ENCODE measurements around the gene TRPT1.

The TRPT1 gene

GRCh38 chr11:64223001-64223651, 2.9 kb downstream of the TRPT1 start:
- H3K27ac ChIP-seq (ENCODE audit: extremely low read depth, low read depth, low read length), result no peak overlapping the region
- peaks cover 3% of the 10 kb centered on the region; the same call in 1 of the 2 replicates for H3K4me1 ChIP-seq (ENCODE audit: control insufficient read depth, insufficient read depth, low read length)
- no peaks in the 10 kb centered on the region for H3K9me3 ChIP-seq (ENCODE audit: control insufficient read depth, insufficient read depth, low read depth, low read length)
- POLR2A ChIA-PET, result interaction anchor here (0.5 to 2.1 kb wide), 6 partner anchors 9 to 39 kb away, joined by 3 to 7 read pairs (median 4); partner anchors contain the start of gene STIP1
- TF ChIP-seq KLF1 (tag by site-specific recombination; IDR thresholded peaks at IDR 0.05) (peak; percentile 81), ZNF654 (tag by site-specific recombination; IDR thresholded peaks at IDR 0.05; ENCODE audit: low read depth) (no peak)
- no peak overlapping the region for H3K4me3 ChIP-seq (ENCODE audit: low read depth, low read length)
- peaks cover 0 to 26% of the 10 kb centered on the region in 2 experiments; a peak in 1 of 3 replicates for H3K36me3 ChIP-seq (ENCODE audit: control insufficient read depth in 2 of 2, insufficient read depth in 1 of 2, low read length in 2 of 2)
- CTCF ChIA-PET, result interaction anchor here (0.6 to 1.7 kb wide), 2 partner anchors 19 to 25 kb away, joined by 3 to 4 read pairs; no protein-coding TSS in a partner anchor

- peaks cover 0 to 26% of the 10 kb centered on the region in 2 experiments; a peak in 1 of 3 replicates for H3K36me3 ChIP-seq (ENCODE audit: control insufficient read depth in 2 of 2, insufficient read depth in 1 of 2, low read length in 2 of 2)
- no peak overlapping the region for H3K4me3 ChIP-seq (ENCODE audit: low read depth, low read length)
- CTCF ChIA-PET, result interaction anchor here (0.6 to 1.7 kb wide), 2 partner anchors 18 to 24 kb away, joined by 3 to 4 read pairs; no protein-coding TSS in a partner anchor
- peaks cover 3% of the 10 kb centered on the region; the same call in 1 of the 2 replicates for H3K4me1 ChIP-seq (ENCODE audit: control insufficient read depth, insufficient read depth, low read length)
- no peaks in the 10 kb centered on the region for H3K9me3 ChIP-seq (ENCODE audit: control insufficient read depth, insufficient read depth, low read depth, low read length)
- no peak overlapping the region for H3K27ac ChIP-seq (ENCODE audit: extremely low read depth, low read depth, low read length)
- TF ChIP-seq SCRT2 (tag by site-specific recombination; IDR thresholded peaks at IDR 0.05) (no peak), ZNF664 (tag by site-specific recombination; IDR thresholded peaks at IDR 0.05) (no peak), ZNF174 (tag by site-specific recombination; IDR thresholded peaks at IDR 0.05) (no peak), ZNF558 (tag by site-specific recombination; IDR thresholded peaks at IDR 0.05) (no peak), ZNF121 (tag by site-specific recombination; IDR thresholded peaks at IDR 0.05) (no peak)
- TF ChIP-seq, protein P1, sequence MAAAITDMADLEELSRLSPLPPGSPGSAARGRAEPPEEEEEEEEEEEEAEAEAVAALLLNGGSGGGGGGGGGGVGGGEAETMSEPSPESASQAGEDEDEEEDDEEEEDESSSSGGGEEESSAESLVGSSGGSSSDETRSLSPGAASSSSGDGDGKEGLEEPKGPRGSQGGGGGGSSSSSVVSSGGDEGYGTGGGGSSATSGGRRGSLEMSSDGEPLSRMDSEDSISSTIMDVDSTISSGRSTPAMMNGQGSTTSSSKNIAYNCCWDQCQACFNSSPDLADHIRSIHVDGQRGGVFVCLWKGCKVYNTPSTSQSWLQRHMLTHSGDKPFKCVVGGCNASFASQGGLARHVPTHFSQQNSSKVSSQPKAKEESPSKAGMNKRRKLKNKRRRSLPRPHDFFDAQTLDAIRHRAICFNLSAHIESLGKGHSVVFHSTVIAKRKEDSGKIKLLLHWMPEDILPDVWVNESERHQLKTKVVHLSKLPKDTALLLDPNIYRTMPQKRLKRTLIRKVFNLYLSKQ (tag by site-specific recombination; IDR thresholded peaks at IDR 0.05; ENCODE audit: borderline replicate concordance), result no peak
- POLR2A ChIA-PET, result interaction anchor here (1.0 to 2.1 kb wide), 4 partner anchors 12 to 37 kb away, joined by 4 to 7 read pairs (median 6); partner anchors contain the start of gene STIP1
These were observed 3.4 kb downstream of the TRPT1 start for GRCh38 chr11:64222651-64223000.

DNA sequence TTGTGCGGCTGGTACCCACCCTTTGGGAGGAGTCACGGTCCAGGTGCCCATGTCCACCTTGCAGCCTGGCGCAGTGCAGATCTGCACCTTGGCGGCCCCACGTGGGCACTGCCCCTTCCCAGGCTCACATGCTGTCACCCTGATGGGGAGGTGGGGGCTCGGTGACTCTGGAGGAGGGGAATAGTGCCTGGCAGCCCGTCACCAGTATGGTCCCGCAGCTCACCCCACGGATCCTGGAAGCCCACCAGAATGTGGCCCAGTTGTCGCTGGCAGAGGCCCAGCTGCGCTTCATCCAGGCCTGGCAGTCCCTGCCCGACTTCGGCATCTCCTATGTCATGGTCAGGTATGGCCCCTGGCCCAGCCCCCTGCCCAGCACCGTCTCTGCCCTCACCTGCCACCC, 5.2 kb downstream of the TRPT1 start:
- ChIA-PET POLR2A (no interaction called here), CTCF (interaction anchor here (0.6 kb wide), 1 partner anchor 12 kb away, joined by 3 read pairs; no protein-coding TSS in a partner anchor)
- peaks cover 3% of the 10 kb centered on the region; the same call in 1 of the 2 replicates for H3K4me1 ChIP-seq (ENCODE audit: control insufficient read depth, insufficient read depth, low read length)
- H3K9me3 ChIP-seq (ENCODE audit: control insufficient read depth, insufficient read depth, low read depth, low read length), result no peaks in the 10 kb centered on the region
- no peak overlapping the region for H3K4me3 ChIP-seq (ENCODE audit: low read depth, low read length)
- peaks cover 0 to 26% of the 10 kb centered on the region in 2 experiments; a peak in 1 of 3 replicates for H3K36me3 ChIP-seq (ENCODE audit: control insufficient read depth in 2 of 2, insufficient read depth in 1 of 2, low read length in 2 of 2)
- TF ChIP-seq ZBTB8A (tag by site-specific recombination; IDR thresholded peaks at IDR 0.05), result no peak
- no peak for TF ChIP-seq ZNF677 (tag by site-specific recombination; IDR thresholded peaks at IDR 0.05)
- no peak for TF ChIP-seq ZNF510 (tag by site-specific recombination; IDR thresholded peaks at IDR 0.05; ENCODE audit: insufficient replicate concordance)
- no peak overlapping the region for H3K27ac ChIP-seq (ENCODE audit: extremely low read depth, low read depth, low read length)

DNA sequence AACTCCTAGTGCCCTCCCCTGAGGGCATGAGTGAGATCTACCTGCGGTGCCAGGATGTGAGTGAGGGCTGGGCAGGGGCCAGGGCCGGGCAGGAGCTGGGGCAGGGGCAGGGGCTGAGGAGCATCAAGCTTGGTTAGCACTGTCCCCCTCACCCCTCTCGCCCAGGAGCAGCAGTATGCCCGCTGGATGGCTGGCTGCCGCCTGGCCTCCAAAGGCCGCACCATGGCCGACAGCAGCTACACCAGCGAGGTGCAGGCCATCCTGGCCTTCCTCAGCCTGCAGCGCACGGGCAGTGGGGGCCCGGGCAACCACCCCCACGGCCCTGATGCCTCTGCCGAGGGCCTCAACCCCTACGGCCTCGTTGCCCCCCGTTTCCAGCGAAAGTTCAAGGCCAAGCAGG, 5.7 kb downstream of the TRPT1 start:
- ChIA-PET POLR2A (interaction anchor here (1.1 kb wide), 1 partner anchor 10 kb away, joined by 3 read pairs; no protein-coding TSS in a partner anchor), CTCF (no interaction called here)
- peaks cover 0 to 26% of the 10 kb centered on the region in 2 experiments; a peak in 1 of 3 replicates for H3K36me3 ChIP-seq (ENCODE audit: control insufficient read depth in 2 of 2, insufficient read depth in 1 of 2, low read length in 2 of 2)
- H3K4me3 ChIP-seq (ENCODE audit: low read depth, low read length), result no peak overlapping the region
- no peak overlapping the region for H3K27ac ChIP-seq (ENCODE audit: extremely low read depth, low read depth, low read length)
- no peaks in the 10 kb centered on the region; the same call in 1 of the 2 replicates for H3K4me1 ChIP-seq (ENCODE audit: control insufficient read depth, insufficient read depth, low read length)
- H3K9me3 ChIP-seq (ENCODE audit: control insufficient read depth, insufficient read depth, low read depth, low read length), result no peaks in the 10 kb centered on the region
- TF ChIP-seq ZNF664 (tag by site-specific recombination; IDR thresholded peaks at IDR 0.05) (no peak), BCL6B (tag by site-specific recombination; IDR thresholded peaks at IDR 0.05) (no peak), ZNF707 (tag by site-specific recombination; IDR thresholded peaks at IDR 0.05) (no peak), ZNF561 (tag by site-specific recombination; IDR thresholded peaks at IDR 0.05; ENCODE audit: borderline replicate concordance) (no peak), ZNF140 (tag by site-specific recombination; IDR thresholded peaks at IDR 0.05) (no peak), KLF9 (tag by site-specific recombination; IDR thresholded peaks at IDR 0.05; ENCODE audit: low read depth) (no peak), PATZ1 (tag by site-specific recombination; IDR thresholded peaks at IDR 0.05) (no peak)
- TF ChIP-seq, protein P2, sequence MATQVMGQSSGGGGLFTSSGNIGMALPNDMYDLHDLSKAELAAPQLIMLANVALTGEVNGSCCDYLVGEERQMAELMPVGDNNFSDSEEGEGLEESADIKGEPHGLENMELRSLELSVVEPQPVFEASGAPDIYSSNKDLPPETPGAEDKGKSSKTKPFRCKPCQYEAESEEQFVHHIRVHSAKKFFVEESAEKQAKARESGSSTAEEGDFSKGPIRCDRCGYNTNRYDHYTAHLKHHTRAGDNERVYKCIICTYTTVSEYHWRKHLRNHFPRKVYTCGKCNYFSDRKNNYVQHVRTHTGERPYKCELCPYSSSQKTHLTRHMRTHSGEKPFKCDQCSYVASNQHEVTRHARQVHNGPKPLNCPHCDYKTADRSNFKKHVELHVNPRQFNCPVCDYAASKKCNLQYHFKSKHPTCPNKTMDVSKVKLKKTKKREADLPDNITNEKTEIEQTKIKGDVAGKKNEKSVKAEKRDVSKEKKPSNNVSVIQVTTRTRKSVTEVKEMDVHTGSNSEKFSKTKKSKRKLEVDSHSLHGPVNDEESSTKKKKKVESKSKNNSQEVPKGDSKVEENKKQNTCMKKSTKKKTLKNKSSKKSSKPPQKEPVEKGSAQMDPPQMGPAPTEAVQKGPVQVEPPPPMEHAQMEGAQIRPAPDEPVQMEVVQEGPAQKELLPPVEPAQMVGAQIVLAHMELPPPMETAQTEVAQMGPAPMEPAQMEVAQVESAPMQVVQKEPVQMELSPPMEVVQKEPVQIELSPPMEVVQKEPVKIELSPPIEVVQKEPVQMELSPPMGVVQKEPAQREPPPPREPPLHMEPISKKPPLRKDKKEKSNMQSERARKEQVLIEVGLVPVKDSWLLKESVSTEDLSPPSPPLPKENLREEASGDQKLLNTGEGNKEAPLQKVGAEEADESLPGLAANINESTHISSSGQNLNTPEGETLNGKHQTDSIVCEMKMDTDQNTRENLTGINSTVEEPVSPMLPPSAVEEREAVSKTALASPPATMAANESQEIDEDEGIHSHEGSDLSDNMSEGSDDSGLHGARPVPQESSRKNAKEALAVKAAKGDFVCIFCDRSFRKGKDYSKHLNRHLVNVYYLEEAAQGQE (tag by site-specific recombination; IDR thresholded peaks at IDR 0.05), result no peak

All from HEK293 (cell line).